GM23248 (cell line): Measurements from ENCODE around the gene CCDC88C. TPM values are rescaled to one million over a fixed set of nuclear protein-coding genes. Genes with fewer than 3 reads are reported as not detected.
A peak's percentile ranks its signal among the peaks of the same experiment; 100 is the strongest.

Experiments used
- DNase-seq: peaks from one replicate; pipeline ENCODE4 v3.0.0-alpha.2; 2015
- H2AFZ ChIP-seq: fragments of 200-600 bp; sonication (generic); 2 replicates; pipeline ENCODE4 v1.6.1; 2016; ENCODE audit warnings: antibody characterized with exemption
- H3F3A ChIP-seq: fragments of 200-600 bp; sonication (generic); 2 replicates; pipeline ENCODE4 v1.6.1; 2016; ENCODE audit warnings: mild to moderate bottlenecking, antibody characterized with exemption, mixed run types; ENCODE audit not compliant: insufficient read depth
- H3K27ac ChIP-seq: fragments of 200-600 bp; sonication (generic); 2 replicates; pipeline ENCODE4 v1.5.1; 2016; ENCODE audit warnings: mild to moderate bottlenecking
- H3K27me3 ChIP-seq: fragments of 200-600 bp; sonication (generic); replicated peaks from 2 replicates; pipeline ENCODE4 v1.6.1; 2016; ENCODE audit warnings: mild to moderate bottlenecking; ENCODE audit not compliant: insufficient read depth
- H3K36me3 ChIP-seq: fragments of 200-600 bp; sonication (generic); 2 replicates; pipeline ENCODE4 v1.6.1; 2016; ENCODE audit warnings: low read depth, mild to moderate bottlenecking
- H3K4me1 ChIP-seq: fragments of 200-600 bp; sonication (generic); 2 replicates; pipeline ENCODE4 v1.6.1; 2016; ENCODE audit warnings: mild to moderate bottlenecking; ENCODE audit not compliant: insufficient read depth
- H3K4me2 ChIP-seq: fragments of 200-600 bp; sonication (generic); one replicate; pipeline ENCODE4 v1.6.1; 2016; ENCODE audit warnings: mild to moderate bottlenecking; ENCODE audit not compliant: unreplicated experiment
- H3K4me3 ChIP-seq: fragments of 200-600 bp; sonication (generic); 2 replicates; pipeline ENCODE4 v1.5.1; 2016; ENCODE audit warnings: mild to moderate bottlenecking
- H3K79me2 ChIP-seq: fragments of 200-600 bp; sonication (generic); 2 replicates; pipeline ENCODE4 v1.6.1; 2016; ENCODE audit warnings: mild to moderate bottlenecking; ENCODE audit not compliant: insufficient read depth
- H3K9ac ChIP-seq: fragments of 200-600 bp; sonication (generic); 2 replicates; pipeline ENCODE4 v1.6.1; 2016; ENCODE audit warnings: mild to moderate bottlenecking
- H3K9me2 ChIP-seq: fragments of 200-600 bp; sonication (generic); 2 replicates; pipeline ENCODE4 v1.6.1; 2016; ENCODE audit warnings: mixed run types, mild to moderate bottlenecking, moderate library complexity; ENCODE audit not compliant: insufficient read depth
- H3K9me3 ChIP-seq: fragments of 200-600 bp; sonication (generic); one replicate; pipeline ENCODE4 v1.6.1; 2017; ENCODE audit warnings: low read depth
- H4K20me1 ChIP-seq: fragments of 200-600 bp; sonication (generic); 2 replicates; pipeline ENCODE4 v1.6.0; 2016; ENCODE audit not compliant: insufficient read depth
- EZH2 ChIP-seq: fragments of 200-600 bp; sonication (generic); IDR thresholded peaks from 2 replicates; pipeline ENCODE4 v1.6.1; 2018; ENCODE audit warnings: antibody characterized with exemption, mild to moderate bottlenecking; ENCODE audit not compliant: insufficient read depth, poor library complexity, severe bottlenecking
- EZH2phosphoT487 ChIP-seq: fragments of 200-600 bp; sonication (generic); IDR thresholded peaks from 2 replicates; pipeline ENCODE4 v1.6.1; 2018; ENCODE audit warnings: antibody characterized with exemption, moderate library complexity, mild to moderate bottlenecking, low read depth; ENCODE audit not compliant: insufficient read depth
- WGBS, 2 experiments: methylation state at CpG; one replicate each; pipeline ENCODE4 v1.1.6; 2015 to 2017; ENCODE audit warnings: low lambda C conversion rate in 2 of 2, low coverage in 1 of 2; ENCODE audit errors: missing lambda C conversion rate in 2 of 2; 5-methylcytosine and 5-hydroxymethylcytosine counted together
- in situ Hi-C: fragments of 300-500 bp; cut with MboI; formaldehyde crosslinking; loops from 2 replicates; pipeline ENCODE4 v1.15.0; 2020
- polyA plus RNA-seq: library from polyadenylated mRNA; unstranded; fragments of >200 nt; fragmentation: Nextera tagmentation; extraction: Ambion mirVana; gene quantifications from 2 replicates; pipeline ENCODE4 v1.2.1, GENCODE V29; 2016
- total RNA-seq: library from RNA; depleted of rRNA; stranded (reverse); fragments of >200 nt; shearing (Covaris generic); gene quantifications from 2 replicates; pipeline ENCODE4 v1.2.3, GENCODE V29; 2014

CCDC88C gene
- total and polyA plus RNA-seq, 2 experiments from 2014 or later = not detected

- H3K9ac ChIP-seq = peak overlapping the region; percentile 26; the same call in 1 of the 2 replicates
- H3K27me3 ChIP-seq = no peaks in the 10 kb centered on the region
- peak overlapping the region; percentile 18; the same call in 1 of the 2 replicates for H2AFZ ChIP-seq
- no peak for TF ChIP-seq EZH2phosphoT487
- no peak for TF ChIP-seq EZH2
- H4K20me1 ChIP-seq = no peaks in the 10 kb centered on the region
- no peaks in the 10 kb centered on the region for H3K9me2 ChIP-seq
- H3K36me3 ChIP-seq = no peaks in the 10 kb centered on the region
- DNase-seq = peak; percentile 77
- peaks cover 6% of the 10 kb centered on the region; the same call in 1 of the 2 replicates for H3K79me2 ChIP-seq
- 1 to 3% methylated on average over 3 of the region's 3 CpGs for WGBS, 2 experiments
- peaks cover 45% of the 10 kb centered on the region for H3K4me1 ChIP-seq
- peak overlapping the region; percentile 70 for H3K27ac ChIP-seq
- in situ Hi-C loops = no loop called here
- H3K4me3 ChIP-seq = no peak overlapping the region
- H3K4me2 ChIP-seq = peak overlapping the region; percentile 20
- no peaks in the 10 kb centered on the region for H3K9me3 ChIP-seq
- peaks cover 49% of the 10 kb centered on the region for H3F3A ChIP-seq
Measured at GRCh38 chr14:91231446-91231845, 186.2 kb downstream of the CCDC88C start.

GRCh38 chr14:91230397-91231035 lies 187.1 kb downstream of the CCDC88C start:
- H3K79me2 ChIP-seq = no peaks in the 10 kb centered on the region
- peak overlapping the region; percentile 69 for H2AFZ ChIP-seq
- H3K36me3 ChIP-seq = no peaks in the 10 kb centered on the region
- peak overlapping the region; percentile 52 for H3K4me3 ChIP-seq
- peaks cover 45% of the 10 kb centered on the region for H3K4me1 ChIP-seq
- peaks cover 49% of the 10 kb centered on the region for H3F3A ChIP-seq
- H4K20me1 ChIP-seq = no peaks in the 10 kb centered on the region
- 13% methylated on average over 4 of the region's 4 CpGs for WGBS, 2 experiments
- H3K9me3 ChIP-seq = no peaks in the 10 kb centered on the region
- TF ChIP-seq EZH2phosphoT487 (no peak), EZH2 (no peak)
- H3K9me2 ChIP-seq = no peaks in the 10 kb centered on the region
- peak overlapping the region; percentile 70 for H3K27ac ChIP-seq
- 0 out of 2 replicates have a peak overlapping the region, but pooled peaks have one; percentile 26 for H3K9ac ChIP-seq
- peak overlapping the region; percentile 20 for H3K4me2 ChIP-seq
- peak; percentile 72 for DNase-seq
- in situ Hi-C loops = no loop called here
- H3K27me3 ChIP-seq = no peaks in the 10 kb centered on the region

- peaks cover 45% of the 10 kb centered on the region for H3K4me1 ChIP-seq
- DNase-seq = peak; percentile 66
- H3K9ac ChIP-seq = no peak overlapping the region
- H3K9me3 ChIP-seq = no peaks in the 10 kb centered on the region
- in situ Hi-C loops = no loop called here
- no peak overlapping the region for H2AFZ ChIP-seq
- no peaks in the 10 kb centered on the region for H3K36me3 ChIP-seq
- H4K20me1 ChIP-seq = no peaks in the 10 kb centered on the region
- H3K4me2 ChIP-seq = peak overlapping the region; percentile 19
- H3F3A ChIP-seq = peaks cover 55% of the 10 kb centered on the region
- H3K27me3 ChIP-seq = no peaks in the 10 kb centered on the region
- TF ChIP-seq EZH2phosphoT487 (no peak), EZH2 (no peak)
- no peaks in the 10 kb centered on the region for H3K79me2 ChIP-seq
- no peaks in the 10 kb centered on the region for H3K9me2 ChIP-seq
- peak overlapping the region; percentile 70 for H3K27ac ChIP-seq
- 33 to 40% methylated on average over 6 of the region's 6 CpGs for WGBS, 2 experiments
- H3K4me3 ChIP-seq = no peak overlapping the region
Measured at GRCh38 chr14:91229743-91230200, 187.8 kb downstream of the CCDC88C start.

GRCh38 chr14:91229005-91229382 lies 188.6 kb downstream of the CCDC88C start:
- no peaks in the 10 kb centered on the region for H3K36me3 ChIP-seq
- peaks cover 55% of the 10 kb centered on the region for H3F3A ChIP-seq
- DNase-seq = no peak
- H4K20me1 ChIP-seq = no peaks in the 10 kb centered on the region
- H3K9ac ChIP-seq = no peak overlapping the region
- WGBS, 2 experiments = 100% methylated on average over 1 of the region's 1 CpG
- no peak overlapping the region for H3K4me2 ChIP-seq
- TF ChIP-seq EZH2 (no peak), EZH2phosphoT487 (no peak)
- H2AFZ ChIP-seq = no peak overlapping the region
- H3K9me3 ChIP-seq = no peaks in the 10 kb centered on the region
- no peak overlapping the region for H3K4me3 ChIP-seq
- no peaks in the 10 kb centered on the region for H3K79me2 ChIP-seq
- H3K27ac ChIP-seq = no peak overlapping the region
- in situ Hi-C loops = no loop called here
- no peaks in the 10 kb centered on the region for H3K9me2 ChIP-seq
- H3K4me1 ChIP-seq = peaks cover 45% of the 10 kb centered on the region
- H3K27me3 ChIP-seq = no peaks in the 10 kb centered on the region
